ENCODE results near the gene PRR14L.

PRR14L gene

DNA sequence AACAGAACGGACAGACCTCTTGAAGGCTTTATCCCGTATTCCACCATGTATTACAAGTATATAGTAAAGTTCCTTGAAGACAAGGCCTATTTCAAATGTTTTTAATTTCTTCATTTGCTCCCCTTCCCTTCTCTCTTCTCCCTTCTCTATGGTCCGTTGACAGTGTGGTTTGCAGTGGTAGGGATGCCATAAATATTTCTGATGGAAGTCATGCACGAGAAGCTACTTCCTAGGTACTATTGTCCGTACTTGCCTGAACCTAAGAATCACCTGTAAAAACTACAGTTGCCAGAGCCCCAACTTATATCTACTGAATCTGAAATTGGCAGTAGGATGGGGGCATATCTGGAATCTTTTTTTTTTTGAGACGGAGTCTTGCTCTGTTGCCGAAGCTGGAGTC, 90.7 kb downstream of the PRR14L start:
- H3K4me3 ChIP-seq (ENCODE audit: insufficient read depth in 1 of 2, low read depth in 1 of 2, low read length in 2 of 2), result no peak overlapping the region
- H2AFZ ChIP-seq (ENCODE audit: low read depth, low read length), result no peak overlapping the region
- H3K9ac ChIP-seq (ENCODE audit: low read length), result no peak overlapping the region
- peaks cover 15% of the 10 kb centered on the region for H3K4me1 ChIP-seq (ENCODE audit: control insufficient read depth, insufficient read depth, low read depth, low read length)
- H2AK5ac ChIP-seq (ENCODE audit: low read length, severe bottlenecking), result peak overlapping the region; percentile 61
- no peak overlapping the region for H2BK5ac ChIP-seq (ENCODE audit: low read depth, low read length, poor library complexity, severe bottlenecking)
- WGBS, result 97% methylated on average over 2 of the region's 7 CpGs
- H2BK12ac ChIP-seq (ENCODE audit: low read length in 2 of 2), result no peak overlapping the region
- peak overlapping the region; percentile 65 for H3K27ac ChIP-seq (ENCODE audit: low read length, poor library complexity, severe bottlenecking)
- H2BK15ac ChIP-seq (ENCODE audit: low read depth, poor library complexity, severe bottlenecking), result no peak overlapping the region
- no peak overlapping the region for H3K18ac ChIP-seq (ENCODE audit: low read depth in 1 of 2, low read length in 2 of 2)
- no peak overlapping the region for H2BK120ac ChIP-seq (ENCODE audit: low read depth, low read length)
- H3K36me3 ChIP-seq (ENCODE audit: control insufficient read depth in 1 of 2, insufficient read depth in 2 of 2, low read depth in 1 of 2, low read length in 2 of 2), result no peaks in the 10 kb centered on the region
- no peak overlapping the region for H3K4me2 ChIP-seq (ENCODE audit: low read length, poor library complexity, severe bottlenecking)
- no peaks in the 10 kb centered on the region for H3K27me3 ChIP-seq (ENCODE audit: control insufficient read depth in 1 of 2, insufficient read depth in 1 of 2, low read length in 2 of 2)
- no peak overlapping the region for H3K14ac ChIP-seq (ENCODE audit: low read length in 2 of 2)
- H3K79me1 ChIP-seq (replicated peaks; ENCODE audit: low read length, poor library complexity, severe bottlenecking), result peaks cover 3% of the 10 kb centered on the region
- no peak overlapping the region for H4K8ac ChIP-seq (ENCODE audit: low read length)
- H3K9me3 ChIP-seq (ENCODE audit: control insufficient read depth, low read length), result no peaks in the 10 kb centered on the region
- H3K23ac ChIP-seq (ENCODE audit: low read length in 2 of 2), result no peak overlapping the region
- no peak for DNase-seq
- H4K91ac ChIP-seq (ENCODE audit: low read length), result no peak overlapping the region
- no peak overlapping the region for H3K4ac ChIP-seq (ENCODE audit: low read depth in 1 of 2, low read length in 2 of 2)

DNA sequence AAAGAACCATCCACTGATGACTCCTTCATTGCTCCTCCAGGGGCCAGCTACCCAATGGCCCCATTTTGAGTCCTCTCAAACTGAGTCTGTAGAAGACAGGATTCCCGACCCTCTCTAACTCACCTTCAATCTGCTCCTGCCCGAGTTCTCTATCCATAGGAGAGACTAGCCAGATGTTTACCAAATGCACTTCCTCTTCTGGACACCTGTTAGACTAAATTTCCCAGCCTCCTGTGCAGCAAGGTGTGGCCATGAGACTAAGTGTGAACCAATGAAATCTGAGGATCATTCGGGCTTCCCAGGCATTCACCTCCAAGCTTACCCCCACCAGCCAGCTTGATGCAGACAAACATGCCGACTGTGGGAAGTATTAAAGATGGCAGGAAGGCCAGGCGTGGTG, 95.5 kb downstream of the PRR14L start:
- Histone ChIP-seq H2AK5ac (ENCODE audit: low read length, severe bottlenecking) (peak overlapping the region; percentile 10), H3K36me3 (ENCODE audit: control insufficient read depth in 1 of 2, insufficient read depth in 2 of 2, low read depth in 1 of 2, low read length in 2 of 2) (peaks cover 0 to 3% of the 10 kb centered on the region in 2 experiments), H3K79me1 (replicated peaks; ENCODE audit: low read length, poor library complexity, severe bottlenecking) (peaks cover 4% of the 10 kb centered on the region), H2BK5ac (ENCODE audit: low read depth, low read length, poor library complexity, severe bottlenecking) (no peak overlapping the region), H3K27me3 (ENCODE audit: control insufficient read depth in 1 of 2, insufficient read depth in 1 of 2, low read length in 2 of 2) (no peaks in the 10 kb centered on the region), H3K4me2 (ENCODE audit: low read length, poor library complexity, severe bottlenecking) (no peak overlapping the region), H3K18ac (ENCODE audit: low read depth in 1 of 2, low read length in 2 of 2) (no peak overlapping the region), H2BK120ac (ENCODE audit: low read depth, low read length) (no peak overlapping the region), H4K91ac (ENCODE audit: low read length) (no peak overlapping the region), H3K23ac (ENCODE audit: low read length in 2 of 2) (no peak overlapping the region), H3K9ac (ENCODE audit: low read length) (no peak overlapping the region), H3K4me1 (ENCODE audit: control insufficient read depth, insufficient read depth, low read depth, low read length) (peaks cover 18% of the 10 kb centered on the region), H3K4ac (ENCODE audit: low read depth in 1 of 2, low read length in 2 of 2) (no peak overlapping the region), H3K14ac (ENCODE audit: low read length in 2 of 2) (no peak overlapping the region), H2BK15ac (ENCODE audit: low read depth, poor library complexity, severe bottlenecking) (no peak overlapping the region), H3K27ac (ENCODE audit: low read length, poor library complexity, severe bottlenecking) (no peak overlapping the region), H4K8ac (ENCODE audit: low read length) (no peak overlapping the region), H2AFZ (ENCODE audit: low read depth, low read length) (no peak overlapping the region), H3K9me3 (ENCODE audit: control insufficient read depth, low read length) (no peaks in the 10 kb centered on the region), H2BK12ac (ENCODE audit: low read length in 2 of 2) (no peak overlapping the region), H3K4me3 (ENCODE audit: insufficient read depth in 1 of 2, low read depth in 1 of 2, low read length in 2 of 2) (no peak overlapping the region)
- WGBS, result 96% methylated on average over 5 of the region's 5 CpGs
- DNase-seq, result no peak

DNA sequence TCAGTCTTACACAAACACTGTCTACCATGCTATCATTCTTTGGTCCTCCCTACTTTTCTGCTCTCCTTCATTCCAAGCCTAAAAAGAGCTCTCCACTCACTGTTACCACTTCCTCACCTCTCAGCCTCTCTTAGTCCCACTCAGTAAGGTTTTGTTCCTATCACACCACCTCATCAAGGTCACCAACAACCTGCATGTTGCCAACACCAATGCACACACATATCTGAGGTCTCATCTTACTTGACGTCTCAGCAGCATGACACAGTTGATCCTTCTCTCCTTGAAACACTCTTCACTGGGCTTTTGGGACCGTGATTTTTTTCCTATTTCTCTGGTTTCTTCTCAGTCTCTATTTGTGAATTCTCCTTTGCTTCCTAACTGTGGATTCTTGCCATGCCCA, 96.0 kb downstream of the PRR14L start:
- peak overlapping the region; percentile 10 for H2AK5ac ChIP-seq (ENCODE audit: low read length, severe bottlenecking)
- no peaks in the 10 kb centered on the region for H3K27me3 ChIP-seq (ENCODE audit: control insufficient read depth in 1 of 2, insufficient read depth in 1 of 2, low read length in 2 of 2)
- 94% methylated on average over 2 of the region's 2 CpGs for WGBS
- no peak overlapping the region for H3K9ac ChIP-seq (ENCODE audit: low read length)
- no peak overlapping the region for H3K18ac ChIP-seq (ENCODE audit: low read depth in 1 of 2, low read length in 2 of 2)
- no peak overlapping the region for H3K4me2 ChIP-seq (ENCODE audit: low read length, poor library complexity, severe bottlenecking)
- H3K4me1 ChIP-seq (ENCODE audit: control insufficient read depth, insufficient read depth, low read depth, low read length), result peaks cover 19% of the 10 kb centered on the region
- H2BK15ac ChIP-seq (ENCODE audit: low read depth, poor library complexity, severe bottlenecking), result no peak overlapping the region
- H4K91ac ChIP-seq (ENCODE audit: low read length), result no peak overlapping the region
- H3K36me3 ChIP-seq (ENCODE audit: control insufficient read depth in 1 of 2, insufficient read depth in 2 of 2, low read depth in 1 of 2, low read length in 2 of 2), result peaks cover 0 to 6% of the 10 kb centered on the region in 2 experiments
- H3K4me3 ChIP-seq (ENCODE audit: insufficient read depth in 1 of 2, low read depth in 1 of 2, low read length in 2 of 2), result no peak overlapping the region
- H3K9me3 ChIP-seq (ENCODE audit: control insufficient read depth, low read length), result no peaks in the 10 kb centered on the region
- H2BK12ac ChIP-seq (ENCODE audit: low read length in 2 of 2), result no peak overlapping the region
- no peak overlapping the region for H2BK120ac ChIP-seq (ENCODE audit: low read depth, low read length)
- H3K23ac ChIP-seq (ENCODE audit: low read length in 2 of 2), result no peak overlapping the region
- H3K14ac ChIP-seq (ENCODE audit: low read length in 2 of 2), result no peak overlapping the region
- H3K4ac ChIP-seq (ENCODE audit: low read depth in 1 of 2, low read length in 2 of 2), result no peak overlapping the region
- peak overlapping the region; percentile 76 for H3K27ac ChIP-seq (ENCODE audit: low read length, poor library complexity, severe bottlenecking)
- H3K79me1 ChIP-seq (replicated peaks; ENCODE audit: low read length, poor library complexity, severe bottlenecking), result peaks cover 4% of the 10 kb centered on the region
- no peak overlapping the region for H4K8ac ChIP-seq (ENCODE audit: low read length)
- no peak for DNase-seq
- H2BK5ac ChIP-seq (ENCODE audit: low read depth, low read length, poor library complexity, severe bottlenecking), result no peak overlapping the region
- no peak overlapping the region for H2AFZ ChIP-seq (ENCODE audit: low read depth, low read length)

DNA sequence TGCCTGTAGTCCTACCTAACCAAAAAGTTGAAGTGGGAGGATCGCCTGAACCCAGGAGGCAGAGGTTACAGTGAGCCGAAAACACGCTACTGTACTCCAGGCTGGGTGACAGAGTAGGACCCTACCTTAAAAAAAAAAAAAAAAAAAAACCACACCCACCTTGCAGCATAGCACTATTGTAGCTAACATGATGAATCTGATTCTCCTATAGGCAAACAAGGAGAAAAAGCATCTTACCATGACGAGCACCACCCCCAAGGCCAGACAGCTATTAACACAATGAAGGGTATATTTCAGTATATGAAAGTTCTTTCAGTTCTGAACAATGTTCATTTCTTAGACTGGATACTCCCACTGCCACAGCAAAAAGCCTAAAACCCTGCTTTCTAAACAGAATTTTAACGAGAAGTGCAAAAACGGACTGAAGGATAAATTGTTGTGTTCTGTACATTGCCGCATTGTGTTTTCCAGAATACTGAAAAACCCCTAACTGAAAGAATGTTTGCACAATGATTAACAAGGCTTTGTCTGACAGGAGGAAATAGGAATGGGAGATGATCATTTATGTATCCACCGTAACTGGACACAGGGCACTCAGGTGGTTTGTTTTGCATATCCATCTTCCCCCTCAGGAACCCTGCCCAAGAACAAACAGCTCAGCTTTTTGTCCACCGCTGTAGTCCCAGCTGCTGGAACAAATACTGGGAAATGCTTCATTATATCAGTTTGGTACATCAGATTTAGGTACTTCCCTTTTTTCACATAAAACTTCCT, 96.8 kb downstream of the PRR14L start:
- H3K4me3 ChIP-seq (ENCODE audit: insufficient read depth in 1 of 2, low read depth in 1 of 2, low read length in 2 of 2), result no peak overlapping the region
- H3K4ac ChIP-seq (ENCODE audit: low read depth in 1 of 2, low read length in 2 of 2), result no peak overlapping the region
- H3K9me3 ChIP-seq (ENCODE audit: control insufficient read depth, low read length), result no peaks in the 10 kb centered on the region
- H2AK5ac ChIP-seq (ENCODE audit: low read length, severe bottlenecking), result peak overlapping the region; percentile 61
- no peak overlapping the region for H3K23ac ChIP-seq (ENCODE audit: low read length in 2 of 2)
- H3K27ac ChIP-seq (ENCODE audit: low read length, poor library complexity, severe bottlenecking), result peak overlapping the region; percentile 76
- H3K4me1 ChIP-seq (ENCODE audit: control insufficient read depth, insufficient read depth, low read depth, low read length), result peaks cover 19% of the 10 kb centered on the region
- H2BK120ac ChIP-seq (ENCODE audit: low read depth, low read length), result no peak overlapping the region
- H3K14ac ChIP-seq (ENCODE audit: low read length in 2 of 2), result no peak overlapping the region
- H3K79me1 ChIP-seq (replicated peaks; ENCODE audit: low read length, poor library complexity, severe bottlenecking), result peaks cover 7% of the 10 kb centered on the region
- no peak for DNase-seq
- H3K9ac ChIP-seq (ENCODE audit: low read length), result no peak overlapping the region
- H3K27me3 ChIP-seq (ENCODE audit: control insufficient read depth in 1 of 2, insufficient read depth in 1 of 2, low read length in 2 of 2), result no peaks in the 10 kb centered on the region
- peaks cover 0 to 11% of the 10 kb centered on the region in 2 experiments for H3K36me3 ChIP-seq (ENCODE audit: control insufficient read depth in 1 of 2, insufficient read depth in 2 of 2, low read depth in 1 of 2, low read length in 2 of 2)
- H3K18ac ChIP-seq (ENCODE audit: low read depth in 1 of 2, low read length in 2 of 2), result no peak overlapping the region
- peak overlapping the region; percentile 57 for H3K4me2 ChIP-seq (ENCODE audit: low read length, poor library complexity, severe bottlenecking)
- H2BK15ac ChIP-seq (ENCODE audit: low read depth, poor library complexity, severe bottlenecking), result no peak overlapping the region
- no peak overlapping the region for H4K8ac ChIP-seq (ENCODE audit: low read length)
- 91% methylated on average over 8 of the region's 9 CpGs for whole genome bisulfite sequencing
- no peak overlapping the region for H2BK12ac ChIP-seq (ENCODE audit: low read length in 2 of 2)
- H4K91ac ChIP-seq (ENCODE audit: low read length), result no peak overlapping the region
- H2BK5ac ChIP-seq (ENCODE audit: low read depth, low read length, poor library complexity, severe bottlenecking), result no peak overlapping the region
- H2AFZ ChIP-seq (ENCODE audit: low read depth, low read length), result no peak overlapping the region
